Measurements from ENCODE around the gene POLR2J3. TPM values are rescaled to one million over a fixed set of nuclear protein-coding genes. Genes with fewer than 3 reads are reported as not detected.
A peak's percentile ranks its signal among the peaks of the same experiment; 100 is the strongest.
"Not testable (repeated sequence)": the region's sequence is repeated elsewhere in the genome, so short reads cannot be mapped to it uniquely, and the experiment has no call there.

POLR2J3 gene
- total RNA-seq, 1 experiment from 2014 or later: 14.0 TPM

GRCh38 chr7:102596036-102596435 is 23.7 kb upstream of the POLR2J3 start:
- BruUV-seq (replicated peaks); CTCF ChIA-PET; H3K27ac ChIP-seq (ENCODE audit: low read depth, low read length); H2AFZ ChIP-seq (ENCODE audit: low read depth, low read length, poor library complexity, severe bottlenecking); POLR2A ChIA-PET; H3K9me3 ChIP-seq (ENCODE audit: control insufficient read depth in 1 of 2, insufficient read depth in 1 of 2, low read depth in 1 of 2, low read length in 2 of 2); H3K4me1 ChIP-seq (ENCODE audit: control insufficient read depth in 1 of 2, insufficient read depth in 2 of 2, low read length in 2 of 2); intact Hi-C loops (cut with micrococcal nuclease); H3K9ac ChIP-seq (ENCODE audit: low read length); H4K20me1 ChIP-seq (ENCODE audit: insufficient read depth); H3K4me3 ChIP-seq (replicated peaks in 1 of 2; ENCODE audit: low read depth in 1 of 2, low read length in 2 of 2); ATAC-seq; H3K36me3 ChIP-seq (ENCODE audit: control insufficient read depth in 1 of 2, insufficient read depth in 2 of 2, low read length in 2 of 2); RAD21 ChIA-PET (ENCODE audit: low non-redundant PET in 1 of 2, low total read pairs in 2 of 2, uncharacterized antibody in 2 of 2, unreplicated experiment in 2 of 2); H3K4me2 ChIP-seq (ENCODE audit: low read length); DNase-seq (ENCODE audit: low read depth, low spot score); H3K27me3 ChIP-seq (ENCODE audit: insufficient read depth, low read length); H3K9me2 ChIP-seq (ENCODE audit: insufficient read depth); H3K79me2 ChIP-seq (ENCODE audit: insufficient read depth, low read length): not testable (repeated sequence)

- CTCF ChIA-PET; RAD21 ChIA-PET (ENCODE audit: low non-redundant PET in 1 of 2, low total read pairs in 2 of 2, uncharacterized antibody in 2 of 2, unreplicated experiment in 2 of 2); H3K9ac ChIP-seq (ENCODE audit: low read length); ATAC-seq; H4K20me1 ChIP-seq (ENCODE audit: insufficient read depth); DNase-seq (ENCODE audit: low read depth, low spot score); POLR2A ChIA-PET; H3K36me3 ChIP-seq (ENCODE audit: control insufficient read depth in 1 of 2, insufficient read depth in 2 of 2, low read length in 2 of 2); H3K9me2 ChIP-seq (ENCODE audit: insufficient read depth); BruUV-seq (replicated peaks); H3K4me2 ChIP-seq (ENCODE audit: low read length); H2AFZ ChIP-seq (ENCODE audit: low read depth, low read length, poor library complexity, severe bottlenecking); H3K9me3 ChIP-seq (ENCODE audit: control insufficient read depth in 1 of 2, insufficient read depth in 1 of 2, low read depth in 1 of 2, low read length in 2 of 2); H3K27me3 ChIP-seq (ENCODE audit: insufficient read depth, low read length); H3K27ac ChIP-seq (ENCODE audit: low read depth, low read length); intact Hi-C loops (cut with micrococcal nuclease); H3K4me3 ChIP-seq (replicated peaks in 1 of 2; ENCODE audit: low read depth in 1 of 2, low read length in 2 of 2); H3K4me1 ChIP-seq (ENCODE audit: control insufficient read depth in 1 of 2, insufficient read depth in 2 of 2, low read length in 2 of 2); H3K79me2 ChIP-seq (ENCODE audit: insufficient read depth, low read length): not testable (repeated sequence)
These were observed 21.4 kb upstream of the POLR2J3 start for GRCh38 chr7:102593637-102594334.

GRCh38 chr7:102592477-102593019 is 20.2 kb upstream of the POLR2J3 start:
- H3K9me2 ChIP-seq (ENCODE audit: insufficient read depth); H3K9ac ChIP-seq (ENCODE audit: low read length); H3K79me2 ChIP-seq (ENCODE audit: insufficient read depth, low read length); H3K36me3 ChIP-seq (ENCODE audit: control insufficient read depth in 1 of 2, insufficient read depth in 2 of 2, low read length in 2 of 2); H3K4me1 ChIP-seq (ENCODE audit: control insufficient read depth in 1 of 2, insufficient read depth in 2 of 2, low read length in 2 of 2); intact Hi-C loops (cut with micrococcal nuclease); BruUV-seq (replicated peaks); RAD21 ChIA-PET (ENCODE audit: low non-redundant PET in 1 of 2, low total read pairs in 2 of 2, uncharacterized antibody in 2 of 2, unreplicated experiment in 2 of 2); H3K4me2 ChIP-seq (ENCODE audit: low read length); H3K4me3 ChIP-seq (replicated peaks in 1 of 2; ENCODE audit: low read depth in 1 of 2, low read length in 2 of 2); H3K9me3 ChIP-seq (ENCODE audit: control insufficient read depth in 1 of 2, insufficient read depth in 1 of 2, low read depth in 1 of 2, low read length in 2 of 2); H2AFZ ChIP-seq (ENCODE audit: low read depth, low read length, poor library complexity, severe bottlenecking); H3K27ac ChIP-seq (ENCODE audit: low read depth, low read length); H3K27me3 ChIP-seq (ENCODE audit: insufficient read depth, low read length); POLR2A ChIA-PET; DNase-seq (ENCODE audit: low read depth, low spot score); CTCF ChIA-PET; H4K20me1 ChIP-seq (ENCODE audit: insufficient read depth): not testable (repeated sequence)
- peak; percentile 77 for ATAC-seq

GRCh38 chr7:102589857-102590256 is 17.5 kb upstream of the POLR2J3 start:
- H3K4me3 ChIP-seq (replicated peaks in 1 of 2; ENCODE audit: low read depth in 1 of 2, low read length in 2 of 2); H3K36me3 ChIP-seq (ENCODE audit: control insufficient read depth in 1 of 2, insufficient read depth in 2 of 2, low read length in 2 of 2); DNase-seq (ENCODE audit: low read depth, low spot score); H3K9ac ChIP-seq (ENCODE audit: low read length); H2AFZ ChIP-seq (ENCODE audit: low read depth, low read length, poor library complexity, severe bottlenecking); RAD21 ChIA-PET (ENCODE audit: low non-redundant PET in 1 of 2, low total read pairs in 2 of 2, uncharacterized antibody in 2 of 2, unreplicated experiment in 2 of 2); H3K9me3 ChIP-seq (ENCODE audit: control insufficient read depth in 1 of 2, insufficient read depth in 1 of 2, low read depth in 1 of 2, low read length in 2 of 2); BruUV-seq (replicated peaks); H4K20me1 ChIP-seq (ENCODE audit: insufficient read depth); intact Hi-C loops (cut with micrococcal nuclease); H3K79me2 ChIP-seq (ENCODE audit: insufficient read depth, low read length); H3K9me2 ChIP-seq (ENCODE audit: insufficient read depth); H3K27me3 ChIP-seq (ENCODE audit: insufficient read depth, low read length); H3K27ac ChIP-seq (ENCODE audit: low read depth, low read length); CTCF ChIA-PET; H3K4me1 ChIP-seq (ENCODE audit: control insufficient read depth in 1 of 2, insufficient read depth in 2 of 2, low read length in 2 of 2); POLR2A ChIA-PET; H3K4me2 ChIP-seq (ENCODE audit: low read length): not testable (repeated sequence)
- peak; percentile 87 for ATAC-seq
